Hematopoietic multipotent progenitor cell treated with erythropoietin and hydrocortisone succinate and interleukin-3 and kit ligand, for 15 days (in vitro differentiated cells): ENCODE data around the gene PNPLA7.

Experiments used
- DNase-seq: peaks from one replicate; pipeline ENCODE4 v3.0.0-alpha.2; 2015; ENCODE audit warnings: low spot score

The PNPLA7 gene

GRCh38 chr9:137449931-137450538, 100.2 kb downstream of the PNPLA7 start:
- DNase-seq = no peak

- no peak for DNase-seq
Measured at GRCh38 chr9:137449081-137449844, 100.9 kb downstream of the PNPLA7 start.

GRCh38 chr9:137448602-137448962, 101.6 kb downstream of the PNPLA7 start:
- no peak for DNase-seq

GRCh38 chr9:137447722-137448601, 102.2 kb downstream of the PNPLA7 start:
- no peak for DNase-seq

GRCh38 chr9:137446851-137447471, 103.2 kb downstream of the PNPLA7 start:
- DNase-seq = no peak

GRCh38 chr9:137445930-137446431, 104.2 kb downstream of the PNPLA7 start:
- DNase-seq = no peak

GRCh38 chr9:137445275-137445807, 104.9 kb downstream of the PNPLA7 start:
- peak; percentile 81 for DNase-seq

GRCh38 chr9:137444106-137444790, 106.0 kb downstream of the PNPLA7 start:
- no peak for DNase-seq

- DNase-seq = no peak
Measured at GRCh38 chr9:137441935-137442321, 108.3 kb downstream of the PNPLA7 start.

GRCh38 chr9:137441289-137441934, 108.8 kb downstream of the PNPLA7 start, which contains the start of gene ENTPD8:
TSS of gene ENTPD8 (minus strand) at chr9:137441357. CDS start at chr9:137438285, 3,072 bp downstream.
- no peak for DNase-seq

- no peak for DNase-seq
Measured at GRCh38 chr9:137439158-137439714, 111.0 kb downstream of the PNPLA7 start.

- no peak for DNase-seq
Measured at GRCh38 chr9:137438591-137439157, 111.5 kb downstream of the PNPLA7 start.

GRCh38 chr9:137437691-137438590, 112.3 kb downstream of the PNPLA7 start:
- DNase-seq = no peak

- DNase-seq = no peak
Measured at GRCh38 chr9:137436761-137437600, 113.2 kb downstream of the PNPLA7 start.

- DNase-seq = no peak
Measured at GRCh38 chr9:137435980-137436760, 114.0 kb downstream of the PNPLA7 start.

GRCh38 chr9:137435381-137435891, 114.8 kb downstream of the PNPLA7 start:
- DNase-seq = no peak
